CD4-positive, alpha-beta memory T cell (primary cell): ENCODE results near the gene RER1. TPM values are rescaled to one million over a fixed set of nuclear protein-coding genes. Genes with fewer than 3 reads are reported as not detected.

Experiments
- CTCF ChIA-PET: fragments of 350-600 bp; sonication (Branson Sonifier 250); formaldehyde crosslinking; loops from one replicate; lab custom pipeline; 2021; ENCODE audit warnings: inconsistent platforms; ENCODE audit not compliant: partially characterized antibody; lab: Charles Lee
- POLR2A ChIA-PET: fragments of 350-600 bp; sonication (Branson Sonifier 250); formaldehyde crosslinking; loops from one replicate; lab custom pipeline; 2021; ENCODE audit not compliant: partially characterized antibody; lab: Charles Lee
- DNase-seq, 5 donors: peaks; one replicate each; pipeline versions ENCODE4 v3.0.0 to v3.0.0-alpha.2; 2020 to 2022; ENCODE audit warnings: mixed read lengths in 1 of 5
- H3K27ac ChIP-seq: one replicate; pipeline ENCODE4 v1.7.0; 2013; ENCODE audit warnings: low read depth, low read length
- H3K27me3 ChIP-seq: 2 replicates; pipeline ENCODE4 v1.7.0; 2013; ENCODE audit warnings: mild to moderate bottlenecking, low read length, moderate library complexity; ENCODE audit not compliant: insufficient read depth
- H3K36me3 ChIP-seq: 2 replicates; pipeline ENCODE4 v1.7.0; 2013; ENCODE audit warnings: mild to moderate bottlenecking, low read length, moderate library complexity; ENCODE audit not compliant: insufficient read depth
- H3K4me1 ChIP-seq: 2 replicates; pipeline ENCODE4 v1.7.0; 2013; ENCODE audit warnings: mild to moderate bottlenecking, low read length, moderate library complexity; ENCODE audit not compliant: insufficient read depth
- H3K4me3 ChIP-seq, 2 donors: one replicate each; pipeline ENCODE4 v1.7.0; 2013; ENCODE audit warnings: low read length in 2 of 2, mild to moderate bottlenecking in 1 of 2
- H3K9me3 ChIP-seq, 2 donors: one replicate each; pipeline ENCODE4 v1.7.0; 2013; ENCODE audit warnings: low read length in 2 of 2, control low read depth in 1 of 2; ENCODE audit not compliant: control insufficient read depth in 1 of 2
- H3K27ac Mint-ChIP-seq, 7 donors: one replicate each; pipeline ENCODE4 v1.8.0; 2020 to 2021; ENCODE audit warnings: mixed read lengths in 7 of 7, mild to moderate bottlenecking in 6 of 7, inconsistent platforms in 3 of 7, moderate library complexity in 3 of 7
- H3K27me3 Mint-ChIP-seq, 2 donors: one replicate each; pipeline ENCODE4 v1.8.0; 2020 to 2021; ENCODE audit warnings: mixed read lengths in 2 of 2
- H3K36me3 Mint-ChIP-seq, 2 donors: one replicate each; pipeline ENCODE4 v1.8.0; 2020 to 2021; ENCODE audit warnings: mixed read lengths in 2 of 2, inconsistent platforms in 1 of 2, mild to moderate bottlenecking in 1 of 2
- H3K4me1 Mint-ChIP-seq, 4 donors: one replicate each; pipeline ENCODE4 v1.8.0; 2020 to 2021; ENCODE audit warnings: mixed read lengths in 4 of 4, mild to moderate bottlenecking in 1 of 4
- H3K4me3 Mint-ChIP-seq, 8 donors: one replicate each; pipeline ENCODE4 v1.8.0; 2020 to 2021; ENCODE audit warnings: mixed read lengths in 8 of 8, mild to moderate bottlenecking in 7 of 8, moderate library complexity in 6 of 8, inconsistent platforms in 3 of 8
- H3K9me3 Mint-ChIP-seq, 8 donors: one replicate each; pipeline ENCODE4 v1.8.0; 2020 to 2021; ENCODE audit warnings: mixed read lengths in 8 of 8, mild to moderate bottlenecking in 5 of 8, inconsistent platforms in 3 of 8, moderate library complexity in 1 of 8
- intact Hi-C: fragments of 100-400 bp; cut with micrococcal nuclease; formaldehyde crosslinking; loops from one replicate; pipeline ENCODE4 v1.15.1; 2023
- polyA plus RNA-seq, 2 donors: library from polyadenylated mRNA; unstranded; fragments of 300-500 nt; fragmentation: Illumina TruSeq; gene quantifications; one replicate each; pipeline ENCODE4 v1.2.3, GENCODE V29; 2021
- total RNA-seq, 2 experiments: library from RNA; stranded (reverse); gene quantifications; one replicate each; pipeline ENCODE4 v1.2.3, GENCODE V29; 2021

The RER1 gene
- total RNA-seq (100 to 1,000 TPM; 149 to 151 TPM), polyA plus RNA-seq (100 to 1,000 TPM; 131 to 221 TPM)

- peak; percentile 98 to 100 (median 99) for DNase-seq
- H3K36me3 ChIP-seq: peaks cover 10% of the 10 kb centered on the region
- peak within 1 kb of the TSS; percentile 85 to 93 (median 90) for H3K4me3 Mint-ChIP-seq
- H3K27me3 Mint-ChIP-seq: no peaks in the 10 kb centered on the region
- H3K9me3 Mint-ChIP-seq: no peaks in the 10 kb centered on the region
- peak within 1 kb of the TSS; percentile 76 for H3K27ac ChIP-seq
- H3K4me3 ChIP-seq: peak within 1 kb of the TSS; percentile 57 to 75
- H3K4me1 Mint-ChIP-seq: peaks cover 20 to 49% (median 38%) of the 10 kb centered on the region in 4 donors
- intact Hi-C loops: loop anchor here (1.0 to 2.0 kb wide), 9 partner anchors 21 to 258 kb away; partner anchors contain the start of genes FAAP20, PANK4, PEX10 and PRXL2B
- ChIA-PET POLR2A (interaction anchor here (0.7 to 2.5 kb wide), 33 partner anchors 9 to 776 kb away, joined by 3 to 32 read pairs (median 5); partner anchors contain the start of genes FAAP20, MIB2, PANK4 and PEX10), CTCF (interaction anchor here (1.0 to 2.5 kb wide), 7 partner anchors 10 to 217 kb away, joined by 3 to 12 read pairs (median 4); partner anchors contain the start of genes FAAP20 and TNFRSF14)
- peaks cover 7 to 34% of the 10 kb centered on the region in 2 donors for H3K36me3 Mint-ChIP-seq
- H3K4me1 ChIP-seq: peaks cover 37% of the 10 kb centered on the region
- no peaks in the 10 kb centered on the region for H3K27me3 ChIP-seq
- H3K9me3 ChIP-seq: no peaks in the 10 kb centered on the region
- H3K27ac Mint-ChIP-seq: peak within 1 kb of the TSS; percentile 87 to 95 (median 93)
Measured at GRCh38 chr1:2391041-2391930, at the start of gene RER1, which contains the start of gene MORN1. RER1 (plus strand) TSS chr1:2391841; CDS start chr1:2395791, 3,950 bp downstream. MORN1 (minus strand) TSS chr1:2391554; CDS start chr1:2391533, 21 bp downstream.

GRCh38 chr1:2342384-2343022 is 49.1 kb upstream of the RER1 start:
- H3K27me3 ChIP-seq: no peaks in the 10 kb centered on the region
- Mint-ChIP-seq H3K27ac (no peak overlapping the region), H3K27me3 (no peaks in the 10 kb centered on the region), H3K9me3 (no peaks in the 10 kb centered on the region), H3K4me3 (no peak overlapping the region), H3K36me3 (no peaks in the 10 kb centered on the region), H3K4me1 (no peaks in the 10 kb centered on the region)
- CTCF ChIA-PET: no interaction called here
- intact Hi-C loops: no loop called here
- no peaks in the 10 kb centered on the region for H3K36me3 ChIP-seq
- peak in 1 of 5 donors; percentile 31 for DNase-seq
- no peaks in the 10 kb centered on the region for H3K4me1 ChIP-seq
- no peak overlapping the region for H3K27ac ChIP-seq
- H3K9me3 ChIP-seq: no peaks in the 10 kb centered on the region
- POLR2A ChIA-PET: no interaction called here
- H3K4me3 ChIP-seq: no peak overlapping the region

GRCh38 chr1:2343023-2343935 is 48.4 kb upstream of the RER1 start:
- H3K27me3 Mint-ChIP-seq: no peaks in the 10 kb centered on the region
- H3K4me1 Mint-ChIP-seq: no peaks in the 10 kb centered on the region
- H3K27ac Mint-ChIP-seq: no peak overlapping the region
- intact Hi-C loops: no loop called here
- no peak overlapping the region for H3K4me3 Mint-ChIP-seq
- H3K27me3 ChIP-seq: no peaks in the 10 kb centered on the region
- H3K9me3 ChIP-seq: no peaks in the 10 kb centered on the region
- POLR2A ChIA-PET: no interaction called here
- no peak overlapping the region for H3K27ac ChIP-seq
- H3K36me3 ChIP-seq: no peaks in the 10 kb centered on the region
- no peaks in the 10 kb centered on the region for H3K36me3 Mint-ChIP-seq
- CTCF ChIA-PET: no interaction called here
- H3K9me3 Mint-ChIP-seq: no peaks in the 10 kb centered on the region
- no peak overlapping the region for H3K4me3 ChIP-seq
- H3K4me1 ChIP-seq: no peaks in the 10 kb centered on the region
- DNase-seq: peak in 1 of 5 donors; percentile 24

- DNase-seq: peak in 1 of 5 donors; percentile 31
- no peaks in the 10 kb centered on the region for H3K9me3 Mint-ChIP-seq
- POLR2A ChIA-PET: no interaction called here
Measured at GRCh38 chr1:2344121-2344681, 47.4 kb upstream of the RER1 start.

GRCh38 chr1:2344744-2345296 is 46.8 kb upstream of the RER1 start:
- H3K27me3 Mint-ChIP-seq: no peaks in the 10 kb centered on the region
- Histone ChIP-seq H3K27me3 (no peaks in the 10 kb centered on the region), H3K4me3 (no peak overlapping the region), H3K4me1 (no peaks in the 10 kb centered on the region), H3K9me3 (no peaks in the 10 kb centered on the region), H3K27ac (no peak overlapping the region), H3K36me3 (no peaks in the 10 kb centered on the region)
- H3K4me1 Mint-ChIP-seq: no peaks in the 10 kb centered on the region
- H3K27ac Mint-ChIP-seq: no peak overlapping the region
- DNase-seq: peak in 1 of 5 donors; percentile 2
- H3K9me3 Mint-ChIP-seq: no peaks in the 10 kb centered on the region
- intact Hi-C loops: no loop called here
- ChIA-PET CTCF (no interaction called here), POLR2A (no interaction called here)
- H3K4me3 Mint-ChIP-seq: no peak overlapping the region
- no peaks in the 10 kb centered on the region for H3K36me3 Mint-ChIP-seq

More at GRCh38 chr1:2344121-2344681, 47.4 kb upstream of the RER1 start:
- no peak overlapping the region for H3K4me3 Mint-ChIP-seq
- H3K27me3 Mint-ChIP-seq: no peaks in the 10 kb centered on the region
- no peaks in the 10 kb centered on the region for H3K36me3 Mint-ChIP-seq
- H3K27ac Mint-ChIP-seq: no peak overlapping the region
- CTCF ChIA-PET: no interaction called here
- no peaks in the 10 kb centered on the region for H3K27me3 ChIP-seq
- H3K36me3 ChIP-seq: no peaks in the 10 kb centered on the region
- H3K4me1 ChIP-seq: no peaks in the 10 kb centered on the region
- H3K9me3 ChIP-seq: no peaks in the 10 kb centered on the region
- no peak overlapping the region for H3K4me3 ChIP-seq
- no peak overlapping the region for H3K27ac ChIP-seq
- no peaks in the 10 kb centered on the region for H3K4me1 Mint-ChIP-seq
- intact Hi-C loops: no loop called here

- intact Hi-C loops: no loop called here
- peak overlapping the region in 1 of 7 donors; percentile 57 for H3K27ac Mint-ChIP-seq
- Histone ChIP-seq H3K27me3 (no peaks in the 10 kb centered on the region), H3K27ac (no peak overlapping the region), H3K36me3 (no peaks in the 10 kb centered on the region), H3K9me3 (no peaks in the 10 kb centered on the region), H3K4me1 (no peaks in the 10 kb centered on the region), H3K4me3 (no peak overlapping the region)
- DNase-seq: peak in 1 of 5 donors; percentile 31
- no peak overlapping the region for H3K4me3 Mint-ChIP-seq
- ChIA-PET CTCF (no interaction called here), POLR2A (no interaction called here)
- H3K36me3 Mint-ChIP-seq: no peaks in the 10 kb centered on the region
- no peaks in the 10 kb centered on the region for H3K9me3 Mint-ChIP-seq
- no peaks in the 10 kb centered on the region for H3K27me3 Mint-ChIP-seq
- H3K4me1 Mint-ChIP-seq: no peaks in the 10 kb centered on the region
Measured at GRCh38 chr1:2345297-2346075, 46.2 kb upstream of the RER1 start.
